Measurements from ENCODE around the gene NAA11.

GRCh38 chr4:79348405-79348804 is 22.5 kb upstream of the NAA11 start:
- TF ChIP-seq CTCF (conservative IDR thresholded peaks at IDR 0.05) (no peak), EZH2 (IDR thresholded peaks at IDR 0.05; ENCODE audit: low read depth) (no peak)

Data from PC-9 (cell line).